Lower lobe of right lung (tissue), 2 donors: ENCODE results near the gene DCAF6. TPM values are rescaled to one million over a fixed set of nuclear protein-coding genes. Genes with fewer than 3 reads are reported as not detected.

Experiments used
- ATAC-seq, 2 donors: fragments of 200-7000 bp; cut with Tn5 transposase; one replicate each; pipeline ENCODE4 v1.9.1; 2020 to 2022; ENCODE audit warnings: mild to moderate bottlenecking in 2 of 2, moderate library complexity in 2 of 2
- DNase-seq: peaks from one replicate; pipeline ENCODE4 v3.0.0-alpha.2; 2020
- H3K27ac ChIP-seq: fragments of 200-600 bp; one replicate; pipeline ENCODE4 v1.8.0; 2022
- H3K27me3 ChIP-seq: fragments of 200-600 bp; one replicate; pipeline ENCODE4 v1.8.0; 2022; ENCODE audit warnings: low read depth
- H3K36me3 ChIP-seq: fragments of 200-600 bp; one replicate; pipeline ENCODE4 v1.8.0; 2022; ENCODE audit warnings: mild to moderate bottlenecking
- H3K4me1 ChIP-seq: fragments of 200-600 bp; one replicate; pipeline ENCODE4 v1.8.0; 2022
- H3K4me3 ChIP-seq: fragments of 200-600 bp; one replicate; pipeline ENCODE4 v1.8.0; 2022; ENCODE audit warnings: mild to moderate bottlenecking
- H3K9me3 ChIP-seq: fragments of 200-600 bp; one replicate; pipeline ENCODE4 v1.8.0; 2022
- intact Hi-C: fragments of 100-400 bp; cut with DNase I; formaldehyde crosslinking; loops from one replicate; pipeline ENCODE4 v1.11.0; 2022
- total RNA-seq: library from RNA; stranded (reverse); fragmentation: NEBNext Ultra II Directional; extraction: Animal tissue kit (Norgen Biotek cat#: 25700); gene quantifications from one replicate; pipeline ENCODE4 v1.2.1, GENCODE V29; 2021
- TF ChIP-seq, protein P1 (sequence below): fragments of 200-600 bp; IDR thresholded peaks from one replicate; pipeline ENCODE4 v1.8.0; 2022; ENCODE audit warnings: antibody characterized with exemption, mild to moderate bottlenecking
- donor health status: DM: no; HTN: yes; CAD: no; lungs with severe emphysema.

The DCAF6 gene
- total RNA-seq, 1 donor from 2014 or later, result 50.6 TPM

- Histone ChIP-seq H3K27ac (no peak overlapping the region), H3K4me1 (no peaks in the 10 kb centered on the region), H3K27me3 (no peaks in the 10 kb centered on the region), H3K36me3 (peaks cover 23% of the 10 kb centered on the region), H3K9me3 (no peaks in the 10 kb centered on the region), H3K4me3 (no peak overlapping the region)
- TF ChIP-seq, protein P1, sequence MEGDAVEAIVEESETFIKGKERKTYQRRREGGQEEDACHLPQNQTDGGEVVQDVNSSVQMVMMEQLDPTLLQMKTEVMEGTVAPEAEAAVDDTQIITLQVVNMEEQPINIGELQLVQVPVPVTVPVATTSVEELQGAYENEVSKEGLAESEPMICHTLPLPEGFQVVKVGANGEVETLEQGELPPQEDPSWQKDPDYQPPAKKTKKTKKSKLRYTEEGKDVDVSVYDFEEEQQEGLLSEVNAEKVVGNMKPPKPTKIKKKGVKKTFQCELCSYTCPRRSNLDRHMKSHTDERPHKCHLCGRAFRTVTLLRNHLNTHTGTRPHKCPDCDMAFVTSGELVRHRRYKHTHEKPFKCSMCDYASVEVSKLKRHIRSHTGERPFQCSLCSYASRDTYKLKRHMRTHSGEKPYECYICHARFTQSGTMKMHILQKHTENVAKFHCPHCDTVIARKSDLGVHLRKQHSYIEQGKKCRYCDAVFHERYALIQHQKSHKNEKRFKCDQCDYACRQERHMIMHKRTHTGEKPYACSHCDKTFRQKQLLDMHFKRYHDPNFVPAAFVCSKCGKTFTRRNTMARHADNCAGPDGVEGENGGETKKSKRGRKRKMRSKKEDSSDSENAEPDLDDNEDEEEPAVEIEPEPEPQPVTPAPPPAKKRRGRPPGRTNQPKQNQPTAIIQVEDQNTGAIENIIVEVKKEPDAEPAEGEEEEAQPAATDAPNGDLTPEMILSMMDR, result no peak
- no peak for ATAC-seq
- DNase-seq, result no peak
- intact Hi-C loops, result no loop called here
Measured at GRCh38 chr1:168057921-168058320, 121.4 kb downstream of the DCAF6 start.

DNA sequence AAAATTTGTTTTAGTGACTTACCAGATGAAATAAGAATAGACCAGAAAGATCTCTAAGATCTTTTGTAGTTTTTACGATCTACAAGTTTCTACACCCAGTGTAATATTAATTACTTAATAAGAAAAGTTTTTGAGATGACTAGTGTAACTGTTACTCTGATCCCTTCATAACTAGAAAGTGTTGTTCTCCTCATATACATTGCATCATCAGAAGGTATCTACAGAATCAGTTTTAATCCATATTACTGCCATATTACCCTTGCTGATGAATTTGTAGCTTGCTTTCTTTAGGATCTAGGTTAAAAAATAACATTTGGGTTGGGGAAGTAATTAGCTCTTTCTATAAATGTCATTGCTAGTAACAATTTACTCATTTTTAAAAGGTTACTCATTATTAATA lies 127.7 kb downstream of the DCAF6 start:
- H3K27ac ChIP-seq, result no peak overlapping the region
- no peak overlapping the region for H3K4me3 ChIP-seq
- ATAC-seq, result no peak
- DNase-seq, result no peak
- no peaks in the 10 kb centered on the region for H3K9me3 ChIP-seq
- TF ChIP-seq, protein P1, result no peak
- H3K36me3 ChIP-seq, result peaks cover 65% of the 10 kb centered on the region
- intact Hi-C loops, result no loop called here
- no peaks in the 10 kb centered on the region for H3K4me1 ChIP-seq
- no peaks in the 10 kb centered on the region for H3K27me3 ChIP-seq

DNA sequence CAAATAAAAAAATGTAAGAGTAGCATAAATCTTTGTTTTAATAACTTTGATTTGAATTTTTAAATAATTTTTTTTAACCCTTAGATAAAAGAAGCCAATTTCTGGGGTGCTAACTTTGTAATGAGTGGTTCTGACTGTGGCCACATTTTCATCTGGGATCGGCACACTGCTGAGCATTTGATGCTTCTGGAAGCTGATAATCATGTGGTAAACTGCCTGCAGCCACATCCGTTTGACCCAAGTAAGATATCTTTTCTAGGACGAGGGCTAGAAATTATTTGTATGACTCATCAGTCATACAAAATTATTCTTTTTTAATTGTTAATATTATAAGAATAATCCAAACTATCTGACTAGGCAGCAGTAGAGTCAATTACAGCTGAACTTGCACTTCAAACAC lies 129.0 kb downstream of the DCAF6 start:
- intact Hi-C loops, result no loop called here
- no peak for ATAC-seq
- TF ChIP-seq, protein P1, result no peak
- no peak for DNase-seq
- no peak overlapping the region for H3K4me3 ChIP-seq
- no peaks in the 10 kb centered on the region for H3K27me3 ChIP-seq
- H3K27ac ChIP-seq, result no peak overlapping the region
- H3K36me3 ChIP-seq, result peaks cover 70% of the 10 kb centered on the region
- H3K4me1 ChIP-seq, result no peaks in the 10 kb centered on the region
- H3K9me3 ChIP-seq, result no peaks in the 10 kb centered on the region

DNA sequence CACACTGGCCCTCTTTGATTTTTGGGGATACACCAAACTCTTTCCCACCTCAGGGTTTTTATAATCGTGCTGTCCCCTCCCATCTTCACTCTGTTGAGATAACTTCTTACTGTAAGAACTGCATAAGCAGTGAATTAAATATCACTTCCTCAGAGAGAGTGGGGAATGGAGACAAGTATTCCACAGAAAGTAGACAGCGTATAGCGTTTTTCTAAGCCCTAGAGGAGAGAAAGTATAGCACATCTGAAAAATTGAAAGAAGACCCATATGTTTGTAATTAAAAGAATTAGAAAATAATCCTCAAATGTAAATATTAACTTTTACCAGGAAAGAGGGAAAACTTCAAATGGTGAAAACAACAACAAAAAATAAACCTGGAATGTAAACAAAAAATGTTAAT lies 132.9 kb downstream of the DCAF6 start:
- Histone ChIP-seq H3K36me3 (peaks cover 97% of the 10 kb centered on the region), H3K27ac (no peak overlapping the region), H3K4me1 (no peaks in the 10 kb centered on the region), H3K27me3 (no peaks in the 10 kb centered on the region), H3K9me3 (no peaks in the 10 kb centered on the region), H3K4me3 (no peak overlapping the region)
- intact Hi-C loops, result no loop called here
- TF ChIP-seq, protein P1, result no peak
- ATAC-seq (no peak), DNase-seq (no peak)

DNA sequence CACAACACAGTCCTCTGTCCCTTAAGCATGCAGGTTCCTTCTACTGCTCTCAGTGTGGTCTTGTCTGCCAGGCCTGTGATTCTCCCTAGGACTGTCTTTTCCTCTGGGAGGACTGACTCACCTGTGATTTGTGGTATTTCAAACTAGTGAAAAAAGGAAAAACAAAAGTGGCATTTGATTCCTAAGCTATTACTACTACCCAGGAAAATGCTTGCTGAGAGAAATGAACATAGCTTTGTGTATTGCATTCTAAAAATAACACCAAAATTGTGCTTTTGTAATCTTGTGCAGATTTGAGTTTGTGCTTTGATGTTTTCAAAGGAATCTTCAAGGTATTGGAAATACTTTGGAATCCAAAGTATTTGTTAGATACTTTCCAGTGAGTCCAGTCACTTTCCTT lies 143.3 kb downstream of the DCAF6 start:
- H3K27me3 ChIP-seq, result no peaks in the 10 kb centered on the region
- peaks cover 38% of the 10 kb centered on the region for H3K36me3 ChIP-seq
- DNase-seq, result no peak
- H3K27ac ChIP-seq, result no peak overlapping the region
- peaks cover 16% of the 10 kb centered on the region for H3K4me1 ChIP-seq
- intact Hi-C loops, result no loop called here
- H3K4me3 ChIP-seq, result no peak overlapping the region
- TF ChIP-seq, protein P1, result no peak
- H3K9me3 ChIP-seq, result no peaks in the 10 kb centered on the region
- ATAC-seq, result no peak
